ENCODE data around the gene NEK7. TPM values are rescaled to one million over a fixed set of nuclear protein-coding genes. Genes with fewer than 3 reads are reported as not detected.

NEK7 gene
- total and polyA plus RNA-seq, 9 of the 15 experiments (the other 6 are each of a cell fraction or from before 2014, with no cell fraction given): 8.5 to 37.3 (median 27.7) TPM

- no peak for TF ChIP-seq CUX1 (CRISPR knock-in tag; IDR thresholded peaks at IDR 0.05)
- no peak for TF ChIP-seq MCM5 (IDR thresholded peaks at IDR 0.05; ENCODE audit: low read depth)
- 0 out of 2 replicates have a peak, but pooled peaks have one; percentile 14 for TF ChIP-seq ZNF395 (CRISPR knock-in tag; IDR thresholded peaks at IDR 0.05)
- TF ChIP-seq ZNF280B (CRISPR knock-in tag; IDR thresholded peaks at IDR 0.05): no peak
- no peak for TF ChIP-seq FUS (optimal IDR thresholded peaks at IDR 0.05; ENCODE audit: low read depth, low read length)
- TF ChIP-seq ZBTB12 (CRISPR knock-in tag; IDR thresholded peaks at IDR 0.05): peak; percentile 34; the same call in 1 of the 2 replicates
- TF ChIP-seq CEBPZ (IDR thresholded peaks at IDR 0.05; ENCODE audit: borderline replicate concordance, low read depth, low read length): no peak
- no peak; the same call in none of the 2 replicates for TF ChIP-seq GMEB1 (CRISPR knock-in tag; IDR thresholded peaks at IDR 0.05)
- no peak for TF ChIP-seq SAFB (IDR thresholded peaks at IDR 0.05; ENCODE audit: borderline replicate concordance, low read depth, low read length)
- TF ChIP-seq SNIP1 (IDR thresholded peaks at IDR 0.05; ENCODE audit: low read depth): no peak
- TF ChIP-seq GATA2 (CRISPR knock-in tag; IDR thresholded peaks at IDR 0.05): no peak
These were observed at the start of gene NEK7 (continued) for GRCh38 chr1:198156745-198157240.
